CD4-positive, alpha-beta T cell treated with Interleukin-4 for 4 hours (primary cell): ENCODE data around the gene KCNA2.
A peak's percentile ranks its signal among the peaks of the same experiment; 100 is the strongest.

Source experiments
- DNase-seq: peaks from one replicate; pipeline ENCODE4 v3.0.0-alpha.2; 2020

KCNA2 gene

DNA sequence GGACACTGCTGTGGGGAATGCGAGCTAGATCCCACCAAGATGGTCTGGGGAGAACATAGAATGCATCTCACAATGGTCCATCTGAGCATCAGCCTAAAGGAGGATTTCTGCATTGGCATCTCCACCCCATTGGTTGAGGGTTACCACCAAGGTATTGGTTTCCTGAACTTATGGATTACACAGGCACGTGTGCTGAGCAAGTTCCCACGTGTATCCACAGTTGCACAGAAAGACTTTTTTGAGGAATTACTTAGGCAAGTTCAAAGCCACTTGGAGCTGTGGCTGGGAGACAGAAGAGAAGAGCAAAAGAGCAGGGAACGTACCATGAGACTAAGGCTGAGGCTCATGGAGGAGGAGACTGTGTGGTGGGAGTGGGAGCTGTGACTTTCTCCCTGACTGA lies 43.1 kb downstream of the KCNA2 start:
- DNase-seq, result no peak

DNA sequence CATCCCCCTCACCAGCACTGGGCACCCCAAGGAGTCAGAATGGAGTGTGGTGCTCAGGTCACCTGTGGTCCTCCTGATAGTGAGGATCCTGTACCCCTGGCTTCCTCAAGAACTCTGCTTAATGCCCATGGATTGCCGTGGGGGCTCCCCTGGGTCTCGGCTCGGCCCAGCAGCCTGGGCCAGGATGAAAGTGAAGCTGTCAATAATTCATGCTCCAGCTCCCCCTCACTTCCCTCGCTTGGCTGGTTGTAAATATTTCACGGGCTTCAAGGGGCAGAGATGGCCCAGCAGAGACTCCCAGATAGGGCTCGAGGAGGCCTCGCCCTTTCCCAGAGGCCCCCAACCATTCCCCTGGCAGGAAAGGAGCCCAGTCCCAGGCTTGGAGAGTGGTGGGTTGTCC lies 44.6 kb downstream of the KCNA2 start:
- DNase-seq, result no peak

DNA sequence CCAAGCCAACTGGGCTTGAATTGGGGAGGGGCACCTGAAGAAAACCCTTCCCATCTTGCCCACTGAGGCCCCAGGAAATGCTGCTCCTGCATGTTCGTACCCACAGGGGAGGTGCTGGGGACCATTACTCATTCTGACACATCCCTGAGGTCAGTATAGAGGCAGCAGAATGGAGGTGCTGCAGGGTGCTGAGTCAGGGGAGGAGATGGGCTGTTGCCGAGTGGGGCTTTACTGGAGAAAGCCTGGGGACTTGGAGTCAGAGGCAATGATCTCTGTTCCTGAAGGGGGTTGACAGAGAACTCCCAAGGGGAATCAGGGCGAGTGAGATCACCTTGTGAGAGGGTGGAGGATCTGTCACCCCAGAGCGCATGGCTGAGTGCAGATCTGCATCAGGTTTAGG lies 47.0 kb downstream of the KCNA2 start:
- DNase-seq, result no peak

DNA sequence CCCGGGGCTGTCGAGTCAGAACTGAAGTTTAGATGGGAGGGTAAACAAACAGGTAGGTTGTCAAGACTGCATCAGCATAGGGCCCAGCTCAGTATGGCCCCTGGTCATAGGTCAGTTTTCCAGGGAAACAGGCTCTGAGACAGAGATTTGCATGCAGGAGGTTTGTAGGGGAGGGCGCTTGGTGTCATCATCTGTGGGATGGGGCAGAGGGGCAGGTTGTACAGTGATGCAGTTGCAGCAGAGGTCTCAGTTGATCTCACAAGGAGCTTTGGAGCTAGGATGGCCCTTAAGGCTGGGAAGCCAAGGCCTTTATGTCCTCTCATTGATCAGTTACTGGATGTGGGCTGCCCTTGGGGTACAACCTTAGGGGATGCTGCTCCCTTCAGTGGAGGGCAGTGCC lies 48.7 kb downstream of the KCNA2 start:
- DNase-seq, result no peak

DNA sequence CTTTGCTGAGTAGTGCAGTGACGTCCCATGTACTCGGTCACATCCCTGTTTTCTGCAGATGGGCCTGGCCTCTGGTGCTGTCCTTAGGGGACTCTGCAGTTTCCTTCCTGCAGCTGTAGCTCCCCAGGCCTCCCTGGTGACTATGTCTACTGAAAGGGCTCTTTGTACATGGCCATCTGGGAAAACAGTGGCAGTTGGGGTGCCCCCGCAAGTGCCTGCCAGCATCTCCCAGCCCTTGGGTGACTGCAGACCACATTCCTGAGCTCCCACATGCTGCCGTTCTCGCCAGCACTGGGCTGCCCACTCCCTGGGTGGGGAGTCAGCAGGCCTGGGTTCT lies 49.7 kb downstream of the KCNA2 start:
- DNase-seq, result no peak

DNA sequence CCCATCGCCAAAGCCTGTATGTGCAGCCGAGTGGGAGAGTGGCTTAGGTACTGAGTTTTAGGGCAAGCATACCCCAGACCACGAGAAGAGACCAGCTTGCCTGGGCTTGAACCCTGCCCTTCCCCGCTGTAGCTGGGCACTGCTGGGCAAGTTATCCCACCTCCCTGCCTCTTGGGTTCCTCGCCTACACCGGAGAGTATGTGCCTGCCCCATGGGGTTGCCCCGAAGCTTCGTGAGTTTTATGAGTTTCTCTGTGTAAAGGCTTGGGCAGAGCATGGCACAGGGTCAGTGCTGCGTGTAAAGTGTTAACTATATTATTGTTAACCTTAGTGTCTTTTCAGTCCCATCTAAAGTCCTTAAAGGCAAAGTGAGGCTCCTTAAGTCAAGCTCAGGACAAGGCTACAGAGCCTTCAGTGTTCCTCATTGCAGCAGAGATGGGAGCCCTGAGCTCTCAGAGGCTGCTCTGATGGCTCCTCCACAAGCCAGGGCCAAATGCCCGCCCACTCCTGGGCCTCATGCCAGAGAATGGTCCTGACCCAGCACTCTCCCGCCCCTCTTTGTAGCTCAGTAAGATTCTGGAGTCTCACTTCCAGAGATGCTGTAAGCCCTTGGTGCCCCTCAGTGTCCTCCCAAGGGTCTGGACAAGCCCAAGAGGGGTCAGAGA lies 50.2 kb downstream of the KCNA2 start:
- DNase-seq, result no peak

DNA sequence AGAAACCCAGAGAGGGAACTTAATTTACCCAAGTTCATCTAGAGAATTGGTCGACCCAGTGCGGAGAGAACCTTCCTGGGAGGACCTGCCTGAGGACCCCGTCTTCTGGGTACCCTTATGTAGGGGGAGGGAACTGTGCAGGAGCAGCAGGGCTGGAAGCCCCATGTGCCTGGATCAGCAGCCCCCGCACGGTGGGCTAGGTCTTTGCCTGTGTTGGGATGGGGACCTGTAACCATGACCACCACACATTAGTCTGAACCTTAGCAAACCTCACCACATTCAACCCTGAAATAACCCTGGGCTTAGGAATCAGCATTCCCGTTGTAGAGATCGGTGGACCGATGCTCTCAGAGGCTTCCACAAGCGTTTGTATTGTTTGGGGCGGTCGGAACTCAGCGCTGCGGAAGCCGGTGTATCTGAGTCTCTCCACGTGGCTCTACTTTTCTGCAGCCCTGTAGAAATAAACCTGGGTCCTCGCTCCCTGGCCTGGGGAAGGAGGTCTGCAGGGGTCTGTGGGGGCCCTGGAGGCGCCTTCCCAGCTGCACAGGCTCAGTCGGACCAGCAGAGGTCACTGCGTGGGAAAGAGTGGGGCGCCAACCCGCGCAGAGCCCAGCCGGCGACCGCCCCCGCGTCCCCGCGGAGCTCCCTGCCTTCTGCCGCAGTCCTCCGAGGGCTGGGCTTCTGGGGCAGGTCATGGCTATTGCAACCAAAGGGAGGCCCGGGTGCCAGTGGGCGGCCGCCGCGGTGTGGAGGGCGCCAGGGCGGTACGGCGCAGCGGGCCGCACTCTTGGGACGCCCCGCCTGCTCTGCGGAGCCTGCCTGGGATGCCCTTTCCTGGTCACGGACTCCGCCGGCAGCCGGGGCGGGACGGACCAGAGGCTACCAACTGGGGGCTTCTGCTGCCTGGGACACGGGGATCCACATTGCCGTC lies 51.0 kb downstream of the KCNA2 start:
- peak; percentile 37 for DNase-seq

DNA sequence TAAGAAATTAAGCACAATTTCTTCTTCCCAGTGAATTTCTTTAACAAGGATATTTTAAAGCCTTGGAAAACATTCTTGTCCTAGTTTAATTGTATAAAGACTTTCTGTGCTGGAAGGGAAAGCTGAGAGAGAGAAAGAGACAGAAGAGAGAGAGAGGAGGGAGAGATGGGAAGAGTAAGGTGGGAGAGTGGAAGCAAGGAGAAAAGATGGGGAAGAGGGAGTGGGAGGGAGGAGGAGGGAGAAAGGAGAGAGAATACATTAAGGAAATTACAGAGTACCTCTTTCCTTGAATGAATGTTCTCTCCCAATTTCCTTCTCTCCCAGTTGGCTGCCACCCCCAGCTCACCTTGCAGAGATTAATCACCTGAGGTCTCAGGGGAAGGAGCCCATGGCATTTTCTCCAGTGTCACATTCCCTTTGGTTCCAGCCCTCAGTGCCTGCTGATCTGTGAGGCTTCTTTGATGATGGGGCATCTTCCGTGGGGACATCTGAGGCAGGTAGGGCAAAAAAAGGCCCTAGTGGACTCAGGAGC lies 54.8 kb downstream of the KCNA2 start:
- no peak for DNase-seq

DNA sequence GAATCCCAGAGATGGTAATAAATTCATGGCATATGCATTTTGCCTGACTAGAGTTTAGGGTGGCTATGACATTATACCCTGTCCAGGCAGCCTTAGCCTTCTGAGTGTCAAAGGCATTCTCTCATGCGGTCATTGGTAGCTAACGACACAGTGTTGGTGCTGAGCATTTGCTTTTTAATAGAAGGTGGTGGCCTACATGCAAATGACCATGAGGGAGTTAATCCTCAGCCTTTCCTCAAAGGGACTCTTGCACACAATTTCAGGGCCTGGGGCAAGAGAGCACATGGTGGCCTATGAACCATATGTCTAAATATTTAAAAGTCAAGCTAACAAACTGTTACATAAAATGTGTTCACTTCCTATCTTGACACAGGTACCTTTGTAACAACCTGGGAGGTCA lies 56.3 kb downstream of the KCNA2 start:
- DNase-seq, result no peak

DNA sequence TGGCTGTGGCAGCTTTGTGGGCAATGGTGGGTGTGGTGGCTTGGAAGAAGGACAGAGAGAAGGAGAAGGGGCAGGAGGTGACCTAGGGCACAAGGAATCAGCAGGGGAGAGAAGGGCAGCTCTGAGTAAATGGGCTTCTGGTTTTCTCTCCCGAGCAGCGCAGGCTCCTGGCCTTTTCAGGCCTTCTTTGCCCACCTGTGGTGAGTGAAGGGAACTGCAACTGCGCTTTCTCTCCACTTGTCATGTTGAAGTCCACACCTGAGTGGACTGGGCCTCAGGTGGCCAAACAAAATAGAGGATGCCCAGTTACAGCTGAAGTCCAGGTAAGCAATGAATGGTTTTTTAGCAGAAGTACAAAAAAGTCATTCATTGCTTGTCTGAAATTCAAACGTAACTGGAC lies 57.8 kb downstream of the KCNA2 start:
- DNase-seq, result no peak

DNA sequence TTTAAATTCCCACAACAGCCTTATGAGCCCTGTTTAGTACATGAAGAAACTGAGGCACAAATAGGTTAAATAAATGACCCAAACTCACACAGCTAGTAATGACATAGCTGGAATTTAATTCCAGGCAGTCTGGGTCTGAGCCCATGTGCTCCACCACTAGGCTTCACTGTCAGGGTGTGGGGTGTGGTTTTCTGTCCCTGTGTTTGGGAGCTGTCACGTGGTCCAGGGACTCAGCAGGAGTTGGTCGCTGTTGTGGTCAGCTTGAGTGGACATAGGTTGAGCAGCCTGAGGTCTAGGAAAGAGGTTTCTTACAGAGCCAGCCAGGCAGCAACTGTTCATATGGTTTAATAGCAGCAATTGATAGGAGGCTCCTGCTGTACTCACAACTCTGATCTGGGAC lies 59.1 kb downstream of the KCNA2 start:
- DNase-seq, result no peak

DNA sequence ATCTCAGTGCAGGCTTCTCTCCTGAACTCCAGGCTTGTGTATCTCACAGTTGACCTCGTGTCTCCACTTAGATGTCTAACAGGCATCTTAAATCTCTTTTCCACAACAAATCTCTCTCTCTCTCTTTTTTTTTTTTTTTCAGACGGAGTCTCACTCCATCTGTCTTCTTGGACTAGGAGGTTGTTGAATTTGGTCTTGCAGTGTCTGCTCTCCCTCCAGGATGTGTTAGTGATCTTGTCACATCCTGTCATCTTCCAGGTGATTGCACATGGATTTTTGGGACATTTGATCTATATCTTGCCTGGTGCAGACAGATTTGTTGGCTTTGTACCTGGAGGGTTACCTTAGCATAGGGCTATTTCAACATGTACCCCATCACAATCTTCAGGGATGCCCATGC lies 60.7 kb downstream of the KCNA2 start:
- no peak for DNase-seq

DNA sequence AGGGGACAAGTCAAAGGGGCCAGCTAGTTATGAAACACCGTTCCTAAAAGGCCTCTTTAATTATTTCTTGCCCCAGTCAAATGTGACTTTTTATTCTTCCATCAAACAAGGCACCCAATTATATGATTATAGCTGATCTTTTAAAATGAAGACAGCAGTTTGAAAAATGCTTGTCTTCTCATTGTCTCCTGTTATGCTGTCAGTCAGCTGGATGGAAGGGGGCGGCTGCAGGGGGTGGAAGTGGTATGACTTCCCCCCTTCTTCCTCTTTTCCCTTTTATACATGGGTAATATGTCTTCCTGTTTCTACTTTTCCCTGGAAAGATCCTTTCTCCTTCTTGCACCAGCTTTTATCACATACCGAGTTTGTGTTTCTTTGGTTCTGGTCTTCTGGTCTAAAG lies 61.4 kb downstream of the KCNA2 start:
- DNase-seq, result no peak
